H1 (cell line): Measurements from ENCODE around the gene DNAH8. TPM values are rescaled to one million over a fixed set of nuclear protein-coding genes. Genes with fewer than 3 reads are reported as not detected.

Experiments used
- CBX8 ChIP-seq: fragments of 300-800, 300-1000 bp; sonication (generic); IDR thresholded peaks from 2 replicates; pipeline ENCODE4 v1.7.1; 2016; ENCODE audit warnings: low read depth, low read length, borderline replicate concordance
- CEBPB ChIP-seq: IDR thresholded peaks from 2 replicates; pipeline ENCODE4 v1.6.1; 2012; ENCODE audit warnings: low read depth, low read length
- CTBP2 ChIP-seq: IDR thresholded peaks from 2 replicates; pipeline ENCODE4 v1.7.0; 2011; ENCODE audit warnings: borderline replicate concordance, mild to moderate bottlenecking, moderate library complexity, mixed read lengths, low read length; ENCODE audit not compliant: insufficient read depth, insufficient read length
- EGR1 ChIP-seq: IDR thresholded peaks from 2 replicates; pipeline ENCODE4 v1.6.1; 2011; ENCODE audit warnings: low read depth, low read length, borderline replicate concordance
- HDAC2 ChIP-seq, 2 experiments: fragments of 300-600 bp in 1 of 2; sonication (generic) in 1 of 2; IDR thresholded peaks; 2 replicates each; pipeline ENCODE4 v1.6.1; 2011 to 2012; ENCODE audit warnings: low read depth in 2 of 2, low read length in 2 of 2, mild to moderate bottlenecking in 2 of 2, moderate library complexity in 2 of 2, borderline replicate concordance in 1 of 2, inconsistent platforms in 1 of 2
- JUND ChIP-seq: IDR thresholded peaks from 2 replicates; pipeline ENCODE4 v1.6.1; 2011; ENCODE audit warnings: mild to moderate bottlenecking, improper control_type of control experiment, low read length
- KDM1A ChIP-seq: fragments of 200-600, 300-600 bp; sonication (generic); IDR thresholded peaks from 2 replicates; pipeline ENCODE4 v1.7.1; 2016; ENCODE audit warnings: mild to moderate bottlenecking, low read length, borderline replicate concordance
- KDM4A ChIP-seq: IDR thresholded peaks from one replicate; pipeline ENCODE4 v1.7.1; 2012; ENCODE audit warnings: low read depth, mild to moderate bottlenecking, moderate library complexity, low read length, inconsistent platforms; ENCODE audit not compliant: severe bottlenecking
- RBBP5 ChIP-seq: IDR thresholded peaks from 2 replicates; pipeline ENCODE4 v1.7.1; 2012; ENCODE audit warnings: low read depth, mild to moderate bottlenecking, inconsistent platforms, low read length, moderate library complexity, borderline replicate concordance
- SIX5 ChIP-seq: IDR thresholded peaks from 2 replicates; pipeline ENCODE4 v1.6.1; 2011; ENCODE audit warnings: mild to moderate bottlenecking, low read depth, low read length
- TBP ChIP-seq: IDR thresholded peaks from 2 replicates; pipeline ENCODE4 v1.6.1; 2011; ENCODE audit warnings: low read depth, low read length, improper control_type of control experiment
- polyA plus RNA-seq, 7 experiments: library from polyadenylated mRNA; depleted of rRNA in 3 of 7; stranded (reverse) in 5 of 7; unstranded in 2 of 7; fragments of >200 nt in 5 of 7; fragments of 200-250 nt in 2 of 7; gene quantifications; 1 replicate in 5 of 7; 2 replicates in 1 of 7; 4 replicates in 1 of 7; pipeline versions ENCODE4 v1.2.1 to v1.2.3, GENCODE V29; 2011 to 2013; ENCODE audit warnings: missing spikeins in 2 of 7, mixed read lengths in 2 of 7
- total RNA-seq: library from RNA; stranded (reverse); fragmentation: NEBNext Ultra II Directional; extraction: Animal tissue kit (Norgen Biotek cat#: 25700); gene quantifications from 2 replicates; pipeline ENCODE4 v1.2.1, GENCODE V29; 2021
- TF ChIP-seq, protein P1 (sequence below): fragments of 300-600 bp; sonication (generic); IDR thresholded peaks from 2 replicates; pipeline ENCODE4 v1.7.1; 2012; ENCODE audit warnings: low read length, moderate library complexity, mild to moderate bottlenecking, inconsistent platforms; ENCODE audit not compliant: insufficient replicate concordance

The DNAH8 gene
- total and polyA plus RNA-seq, 2 of the 8 experiments (the other 6 are each of a cell fraction or from before 2014, with no cell fraction given): under 0.01 TPM; not detected in 1

DNA sequence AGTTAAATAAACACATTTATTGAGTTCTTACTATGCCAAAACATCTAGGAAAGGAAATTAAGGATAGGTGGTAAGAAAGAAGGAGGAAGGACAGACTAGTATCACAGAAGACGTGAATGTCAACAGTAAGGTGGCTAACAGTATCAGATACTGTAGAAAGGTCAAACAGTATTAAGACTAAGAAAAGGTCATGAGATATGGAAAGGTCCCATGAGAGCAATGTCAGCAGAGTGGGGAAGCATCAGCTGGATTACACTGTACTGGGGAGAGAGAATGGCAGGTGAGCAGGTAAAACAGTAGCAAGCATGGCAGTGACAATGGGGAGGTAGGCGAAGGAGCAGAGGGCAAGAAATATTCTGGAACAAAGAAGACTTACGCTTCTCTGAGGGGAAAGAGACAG, 30.2 kb upstream of the DNAH8 start (continued):
- TF ChIP-seq, protein P1, sequence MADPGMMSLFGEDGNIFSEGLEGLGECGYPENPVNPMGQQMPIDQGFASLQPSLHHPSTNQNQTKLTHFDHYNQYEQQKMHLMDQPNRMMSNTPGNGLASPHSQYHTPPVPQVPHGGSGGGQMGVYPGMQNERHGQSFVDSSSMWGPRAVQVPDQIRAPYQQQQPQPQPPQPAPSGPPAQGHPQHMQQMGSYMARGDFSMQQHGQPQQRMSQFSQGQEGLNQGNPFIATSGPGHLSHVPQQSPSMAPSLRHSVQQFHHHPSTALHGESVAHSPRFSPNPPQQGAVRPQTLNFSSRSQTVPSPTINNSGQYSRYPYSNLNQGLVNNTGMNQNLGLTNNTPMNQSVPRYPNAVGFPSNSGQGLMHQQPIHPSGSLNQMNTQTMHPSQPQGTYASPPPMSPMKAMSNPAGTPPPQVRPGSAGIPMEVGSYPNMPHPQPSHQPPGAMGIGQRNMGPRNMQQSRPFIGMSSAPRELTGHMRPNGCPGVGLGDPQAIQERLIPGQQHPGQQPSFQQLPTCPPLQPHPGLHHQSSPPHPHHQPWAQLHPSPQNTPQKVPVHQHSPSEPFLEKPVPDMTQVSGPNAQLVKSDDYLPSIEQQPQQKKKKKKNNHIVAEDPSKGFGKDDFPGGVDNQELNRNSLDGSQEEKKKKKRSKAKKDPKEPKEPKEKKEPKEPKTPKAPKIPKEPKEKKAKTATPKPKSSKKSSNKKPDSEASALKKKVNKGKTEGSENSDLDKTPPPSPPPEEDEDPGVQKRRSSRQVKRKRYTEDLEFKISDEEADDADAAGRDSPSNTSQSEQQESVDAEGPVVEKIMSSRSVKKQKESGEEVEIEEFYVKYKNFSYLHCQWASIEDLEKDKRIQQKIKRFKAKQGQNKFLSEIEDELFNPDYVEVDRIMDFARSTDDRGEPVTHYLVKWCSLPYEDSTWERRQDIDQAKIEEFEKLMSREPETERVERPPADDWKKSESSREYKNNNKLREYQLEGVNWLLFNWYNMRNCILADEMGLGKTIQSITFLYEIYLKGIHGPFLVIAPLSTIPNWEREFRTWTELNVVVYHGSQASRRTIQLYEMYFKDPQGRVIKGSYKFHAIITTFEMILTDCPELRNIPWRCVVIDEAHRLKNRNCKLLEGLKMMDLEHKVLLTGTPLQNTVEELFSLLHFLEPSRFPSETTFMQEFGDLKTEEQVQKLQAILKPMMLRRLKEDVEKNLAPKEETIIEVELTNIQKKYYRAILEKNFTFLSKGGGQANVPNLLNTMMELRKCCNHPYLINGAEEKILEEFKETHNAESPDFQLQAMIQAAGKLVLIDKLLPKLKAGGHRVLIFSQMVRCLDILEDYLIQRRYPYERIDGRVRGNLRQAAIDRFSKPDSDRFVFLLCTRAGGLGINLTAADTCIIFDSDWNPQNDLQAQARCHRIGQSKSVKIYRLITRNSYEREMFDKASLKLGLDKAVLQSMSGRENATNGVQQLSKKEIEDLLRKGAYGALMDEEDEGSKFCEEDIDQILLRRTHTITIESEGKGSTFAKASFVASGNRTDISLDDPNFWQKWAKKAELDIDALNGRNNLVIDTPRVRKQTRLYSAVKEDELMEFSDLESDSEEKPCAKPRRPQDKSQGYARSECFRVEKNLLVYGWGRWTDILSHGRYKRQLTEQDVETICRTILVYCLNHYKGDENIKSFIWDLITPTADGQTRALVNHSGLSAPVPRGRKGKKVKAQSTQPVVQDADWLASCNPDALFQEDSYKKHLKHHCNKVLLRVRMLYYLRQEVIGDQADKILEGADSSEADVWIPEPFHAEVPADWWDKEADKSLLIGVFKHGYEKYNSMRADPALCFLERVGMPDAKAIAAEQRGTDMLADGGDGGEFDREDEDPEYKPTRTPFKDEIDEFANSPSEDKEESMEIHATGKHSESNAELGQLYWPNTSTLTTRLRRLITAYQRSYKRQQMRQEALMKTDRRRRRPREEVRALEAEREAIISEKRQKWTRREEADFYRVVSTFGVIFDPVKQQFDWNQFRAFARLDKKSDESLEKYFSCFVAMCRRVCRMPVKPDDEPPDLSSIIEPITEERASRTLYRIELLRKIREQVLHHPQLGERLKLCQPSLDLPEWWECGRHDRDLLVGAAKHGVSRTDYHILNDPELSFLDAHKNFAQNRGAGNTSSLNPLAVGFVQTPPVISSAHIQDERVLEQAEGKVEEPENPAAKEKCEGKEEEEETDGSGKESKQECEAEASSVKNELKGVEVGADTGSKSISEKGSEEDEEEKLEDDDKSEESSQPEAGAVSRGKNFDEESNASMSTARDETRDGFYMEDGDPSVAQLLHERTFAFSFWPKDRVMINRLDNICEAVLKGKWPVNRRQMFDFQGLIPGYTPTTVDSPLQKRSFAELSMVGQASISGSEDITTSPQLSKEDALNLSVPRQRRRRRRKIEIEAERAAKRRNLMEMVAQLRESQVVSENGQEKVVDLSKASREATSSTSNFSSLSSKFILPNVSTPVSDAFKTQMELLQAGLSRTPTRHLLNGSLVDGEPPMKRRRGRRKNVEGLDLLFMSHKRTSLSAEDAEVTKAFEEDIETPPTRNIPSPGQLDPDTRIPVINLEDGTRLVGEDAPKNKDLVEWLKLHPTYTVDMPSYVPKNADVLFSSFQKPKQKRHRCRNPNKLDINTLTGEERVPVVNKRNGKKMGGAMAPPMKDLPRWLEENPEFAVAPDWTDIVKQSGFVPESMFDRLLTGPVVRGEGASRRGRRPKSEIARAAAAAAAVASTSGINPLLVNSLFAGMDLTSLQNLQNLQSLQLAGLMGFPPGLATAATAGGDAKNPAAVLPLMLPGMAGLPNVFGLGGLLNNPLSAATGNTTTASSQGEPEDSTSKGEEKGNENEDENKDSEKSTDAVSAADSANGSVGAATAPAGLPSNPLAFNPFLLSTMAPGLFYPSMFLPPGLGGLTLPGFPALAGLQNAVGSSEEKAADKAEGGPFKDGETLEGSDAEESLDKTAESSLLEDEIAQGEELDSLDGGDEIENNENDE: no peak
- no peak for TF ChIP-seq HDAC2 (IDR thresholded peaks at IDR 0.05; ENCODE audit: borderline replicate concordance in 1 of 2, low read depth in 2 of 2, low read length in 2 of 2)
- no peak for TF ChIP-seq RBBP5
- no peak for TF ChIP-seq CTBP2
- TF ChIP-seq EGR1: no peak
- TF ChIP-seq KDM4A: no peak
- TF ChIP-seq KDM1A: no peak
- no peak for TF ChIP-seq SIX5
- no peak for TF ChIP-seq CBX8
- TF ChIP-seq JUND: no peak
- TF ChIP-seq CEBPB: no peak
- TF ChIP-seq TBP: no peak
